Measurements from ENCODE around the gene ACVR1.

Gene ACVR1

GRCh38 chr2:157831573-157832315, 44.4 kb downstream of the ACVR1 start:
- no peak overlapping the region for H3K27ac ChIP-seq (ENCODE audit: low read depth, low read length)
- H3F3A ChIP-seq (ENCODE audit: control insufficient read depth, insufficient read depth): no peaks in the 10 kb centered on the region
- no peaks in the 10 kb centered on the region for H3K79me2 ChIP-seq (ENCODE audit: control insufficient read depth, low read length)
- TF ChIP-seq EZH2phosphoT487 (IDR thresholded peaks at IDR 0.05; ENCODE audit: borderline replicate concordance, low read length) (no peak), CTCF (IDR thresholded peaks at IDR 0.05; ENCODE audit: low read depth, low read length, poor library complexity, severe bottlenecking) (no peak)
- no peaks in the 10 kb centered on the region for H3K27me3 ChIP-seq (ENCODE audit: control insufficient read depth, low read length)
- no peaks in the 10 kb centered on the region for H3K36me3 ChIP-seq (ENCODE audit: control insufficient read depth, low read length)
- H4K20me1 ChIP-seq (ENCODE audit: control insufficient read depth, insufficient read depth, low read depth, low read length): no peaks in the 10 kb centered on the region
- no peaks in the 10 kb centered on the region for H3K9me3 ChIP-seq (ENCODE audit: control insufficient read depth, insufficient read depth, low read length)
- no peak overlapping the region for H3K4me3 ChIP-seq (ENCODE audit: low read length)
- no peak overlapping the region for H3K4me2 ChIP-seq (ENCODE audit: low read length)
- no peaks in the 10 kb centered on the region for H3K4me1 ChIP-seq (ENCODE audit: control insufficient read depth, low read length)
- H3K9me2 ChIP-seq (replicated peaks; ENCODE audit: control insufficient read depth, low read length): no peaks in the 10 kb centered on the region

- H3K4me2 ChIP-seq (ENCODE audit: low read length): no peak overlapping the region
- TF ChIP-seq EZH2phosphoT487 (IDR thresholded peaks at IDR 0.05; ENCODE audit: borderline replicate concordance, low read length) (no peak), CTCF (IDR thresholded peaks at IDR 0.05; ENCODE audit: low read depth, low read length, poor library complexity, severe bottlenecking) (no peak)
- no peaks in the 10 kb centered on the region for H3K9me3 ChIP-seq (ENCODE audit: control insufficient read depth, insufficient read depth, low read length)
- H4K20me1 ChIP-seq (ENCODE audit: control insufficient read depth, insufficient read depth, low read depth, low read length): no peaks in the 10 kb centered on the region
- H3F3A ChIP-seq (ENCODE audit: control insufficient read depth, insufficient read depth): no peaks in the 10 kb centered on the region
- no peak overlapping the region for H3K4me3 ChIP-seq (ENCODE audit: low read length)
- no peak overlapping the region for H3K27ac ChIP-seq (ENCODE audit: low read depth, low read length)
- H3K27me3 ChIP-seq (ENCODE audit: control insufficient read depth, low read length): no peaks in the 10 kb centered on the region
- no peaks in the 10 kb centered on the region for H3K9me2 ChIP-seq (replicated peaks; ENCODE audit: control insufficient read depth, low read length)
- no peaks in the 10 kb centered on the region for H3K79me2 ChIP-seq (ENCODE audit: control insufficient read depth, low read length)
- no peaks in the 10 kb centered on the region for H3K36me3 ChIP-seq (ENCODE audit: control insufficient read depth, low read length)
- no peaks in the 10 kb centered on the region for H3K4me1 ChIP-seq (ENCODE audit: control insufficient read depth, low read length)
Measured at GRCh38 chr2:157830696-157831570, 45.2 kb downstream of the ACVR1 start.

GRCh38 chr2:157830266-157830665, 45.9 kb downstream of the ACVR1 start:
- H3K27ac ChIP-seq (ENCODE audit: low read depth, low read length): no peak overlapping the region
- no peaks in the 10 kb centered on the region for H3K27me3 ChIP-seq (ENCODE audit: control insufficient read depth, low read length)
- H3F3A ChIP-seq (ENCODE audit: control insufficient read depth, insufficient read depth): no peaks in the 10 kb centered on the region
- no peaks in the 10 kb centered on the region for H3K4me1 ChIP-seq (ENCODE audit: control insufficient read depth, low read length)
- no peak overlapping the region for H3K4me2 ChIP-seq (ENCODE audit: low read length)
- H3K4me3 ChIP-seq (ENCODE audit: low read length): no peak overlapping the region
- no peaks in the 10 kb centered on the region for H3K79me2 ChIP-seq (ENCODE audit: control insufficient read depth, low read length)
- TF ChIP-seq EZH2phosphoT487 (IDR thresholded peaks at IDR 0.05; ENCODE audit: borderline replicate concordance, low read length) (no peak), CTCF (IDR thresholded peaks at IDR 0.05; ENCODE audit: low read depth, low read length, poor library complexity, severe bottlenecking) (no peak)
- no peaks in the 10 kb centered on the region for H3K9me3 ChIP-seq (ENCODE audit: control insufficient read depth, insufficient read depth, low read length)
- no peaks in the 10 kb centered on the region for H4K20me1 ChIP-seq (ENCODE audit: control insufficient read depth, insufficient read depth, low read depth, low read length)
- H3K36me3 ChIP-seq (ENCODE audit: control insufficient read depth, low read length): no peaks in the 10 kb centered on the region
- no peaks in the 10 kb centered on the region for H3K9me2 ChIP-seq (replicated peaks; ENCODE audit: control insufficient read depth, low read length)
